ENCODE data around the gene PRELID1.
"Not testable (repeated sequence)": the region's sequence is repeated elsewhere in the genome, so short reads cannot be mapped to it uniquely, and the experiment has no call there.

Gene PRELID1

GRCh38 chr5:177291735-177292134 lies 11.9 kb upstream of the PRELID1 start:
- Mint-ChIP-seq H3K4me1 (ENCODE audit: low read depth) (peaks cover 28% of the 10 kb centered on the region), H3K27me3 (no peaks in the 10 kb centered on the region), H3K27ac (no peak overlapping the region), H3K36me3 (ENCODE audit: low read depth) (peaks cover 79% of the 10 kb centered on the region), H3K4me3 (no peak overlapping the region), H3K9me3 (no peaks in the 10 kb centered on the region)

GRCh38 chr5:177293819-177294581 lies 9.6 kb upstream of the PRELID1 start:
- Mint-ChIP-seq H3K4me1 (ENCODE audit: low read depth) (peaks cover 49% of the 10 kb centered on the region), H3K4me3 (no peak overlapping the region), H3K9me3 (no peaks in the 10 kb centered on the region), H3K27ac (no peak overlapping the region), H3K36me3 (ENCODE audit: low read depth) (peaks cover 73% of the 10 kb centered on the region), H3K27me3 (no peaks in the 10 kb centered on the region)

- Mint-ChIP-seq H3K9me3 (no peaks in the 10 kb centered on the region), H3K4me3 (no peak overlapping the region), H3K4me1 (ENCODE audit: low read depth) (peaks cover 54% of the 10 kb centered on the region), H3K27me3 (no peaks in the 10 kb centered on the region), H3K27ac (no peak overlapping the region), H3K36me3 (ENCODE audit: low read depth) (peaks cover 67% of the 10 kb centered on the region)
Measured at GRCh38 chr5:177294632-177295031, 9.0 kb upstream of the PRELID1 start.

- no peak overlapping the region for H3K4me3 Mint-ChIP-seq
- peak overlapping the region; percentile 80 for H3K27ac Mint-ChIP-seq
- no peaks in the 10 kb centered on the region for H3K27me3 Mint-ChIP-seq
- peaks cover 65% of the 10 kb centered on the region for H3K4me1 Mint-ChIP-seq (ENCODE audit: low read depth)
- H3K9me3 Mint-ChIP-seq = no peaks in the 10 kb centered on the region
- H3K36me3 Mint-ChIP-seq (ENCODE audit: low read depth) = peaks cover 67% of the 10 kb centered on the region
Measured at GRCh38 chr5:177295924-177296323, 7.7 kb upstream of the PRELID1 start.

GRCh38 chr5:177296581-177296980 lies 7.0 kb upstream of the PRELID1 start:
- Mint-ChIP-seq H3K36me3 (ENCODE audit: low read depth) (peaks cover 67% of the 10 kb centered on the region), H3K4me3 (no peak overlapping the region), H3K9me3 (no peaks in the 10 kb centered on the region), H3K4me1 (ENCODE audit: low read depth) (peaks cover 69% of the 10 kb centered on the region), H3K27me3 (no peaks in the 10 kb centered on the region), H3K27ac (peak overlapping the region; percentile 80)

GRCh38 chr5:177297922-177298321 lies 5.7 kb upstream of the PRELID1 start:
- Mint-ChIP-seq H3K9me3 (no peaks in the 10 kb centered on the region), H3K27me3 (no peaks in the 10 kb centered on the region), H3K4me3 (no peak overlapping the region), H3K27ac (peak overlapping the region; percentile 11), H3K36me3 (ENCODE audit: low read depth) (peaks cover 60% of the 10 kb centered on the region), H3K4me1 (ENCODE audit: low read depth) (peaks cover 78% of the 10 kb centered on the region)

- Mint-ChIP-seq H3K27me3 (no peaks in the 10 kb centered on the region), H3K4me3 (peak overlapping the region; percentile 42), H3K36me3 (ENCODE audit: low read depth) (peaks cover 51% of the 10 kb centered on the region), H3K9me3 (no peaks in the 10 kb centered on the region), H3K4me1 (ENCODE audit: low read depth) (peaks cover 82% of the 10 kb centered on the region), H3K27ac (peak overlapping the region; percentile 86)
Measured at GRCh38 chr5:177299697-177300096, 3.9 kb upstream of the PRELID1 start.

- H3K27ac Mint-ChIP-seq = peak overlapping the region; percentile 90
- H3K36me3 Mint-ChIP-seq (ENCODE audit: low read depth) = peaks cover 51% of the 10 kb centered on the region
- H3K27me3 Mint-ChIP-seq = no peaks in the 10 kb centered on the region
- peaks cover 82% of the 10 kb centered on the region for H3K4me1 Mint-ChIP-seq (ENCODE audit: low read depth)
- peak overlapping the region; percentile 97 for H3K4me3 Mint-ChIP-seq
- no peaks in the 10 kb centered on the region for H3K9me3 Mint-ChIP-seq
Measured at GRCh38 chr5:177300236-177300880, 3.2 kb upstream of the PRELID1 start.

- H3K4me1 Mint-ChIP-seq (ENCODE audit: low read depth) = peaks cover 82% of the 10 kb centered on the region
- peak overlapping the region; percentile 97 for H3K4me3 Mint-ChIP-seq
- peaks cover 51% of the 10 kb centered on the region for H3K36me3 Mint-ChIP-seq (ENCODE audit: low read depth)
- no peaks in the 10 kb centered on the region for H3K9me3 Mint-ChIP-seq
- H3K27me3 Mint-ChIP-seq = no peaks in the 10 kb centered on the region
- H3K27ac Mint-ChIP-seq = peak overlapping the region; percentile 90
Measured at GRCh38 chr5:177300951-177301350, 2.6 kb upstream of the PRELID1 start.

GRCh38 chr5:177301503-177302165 lies 2.0 kb upstream of the PRELID1 start:
- Mint-ChIP-seq H3K4me1 (ENCODE audit: low read depth) (peaks cover 80% of the 10 kb centered on the region), H3K36me3 (ENCODE audit: low read depth) (peaks cover 51% of the 10 kb centered on the region), H3K4me3 (peak overlapping the region; percentile 97), H3K27ac (peak overlapping the region; percentile 69), H3K27me3 (no peaks in the 10 kb centered on the region), H3K9me3 (no peaks in the 10 kb centered on the region)

- H3K4me1 Mint-ChIP-seq (ENCODE audit: low read depth) = peaks cover 78% of the 10 kb centered on the region
- H3K4me3 Mint-ChIP-seq = peak overlapping the region; percentile 97
- peaks cover 51% of the 10 kb centered on the region for H3K36me3 Mint-ChIP-seq (ENCODE audit: low read depth)
- no peaks in the 10 kb centered on the region for H3K27me3 Mint-ChIP-seq
- H3K9me3 Mint-ChIP-seq = no peaks in the 10 kb centered on the region
- peak overlapping the region; percentile 84 for H3K27ac Mint-ChIP-seq
Measured at GRCh38 chr5:177302354-177303110, 1.1 kb upstream of the PRELID1 start.

- Mint-ChIP-seq H3K36me3 (ENCODE audit: low read depth) (peaks cover 46% of the 10 kb centered on the region), H3K27me3 (no peaks in the 10 kb centered on the region), H3K27ac (peak overlapping the region; percentile 94), H3K4me1 (ENCODE audit: low read depth) (peaks cover 67% of the 10 kb centered on the region), H3K4me3 (peak overlapping the region; percentile 97), H3K9me3 (no peaks in the 10 kb centered on the region)
Measured at GRCh38 chr5:177303925-177304391, 359 bp downstream of the PRELID1 start.

- Mint-ChIP-seq H3K4me3 (peak overlapping the region; percentile 97), H3K27ac (peak overlapping the region; percentile 94), H3K9me3 (no peaks in the 10 kb centered on the region), H3K27me3 (no peaks in the 10 kb centered on the region), H3K4me1 (ENCODE audit: low read depth) (peaks cover 63% of the 10 kb centered on the region), H3K36me3 (ENCODE audit: low read depth) (peaks cover 46% of the 10 kb centered on the region)
Measured at GRCh38 chr5:177304392-177305119, 957 bp downstream of the PRELID1 start.

GRCh38 chr5:177306103-177306640 lies 2.6 kb downstream of the PRELID1 start:
- H3K27me3 Mint-ChIP-seq, H3K9me3 Mint-ChIP-seq: not testable (repeated sequence)
- Mint-ChIP-seq H3K36me3 (ENCODE audit: low read depth) (peaks cover 40% of the 10 kb centered on the region), H3K4me3 (peak overlapping the region; percentile 97), H3K4me1 (ENCODE audit: low read depth) (peaks cover 58% of the 10 kb centered on the region), H3K27ac (peak overlapping the region; percentile 18)
